Lower leg skin (tissue), 4 donors: ENCODE results near the gene GRIK4. TPM values are rescaled to one million over a fixed set of nuclear protein-coding genes. Genes with fewer than 3 reads are reported as not detected.

Experiments used
- DNase-seq, 2 donors: peaks; one replicate each; pipeline ENCODE4 v3.0.0-alpha.2; 2019; ENCODE audit warnings: low spot score in 2 of 2
- H3K4me3 ChIP-seq: fragments of 200-600 bp; sonication (generic); 2 replicates; pipeline ENCODE4 v1.5.1; 2017; ENCODE audit warnings: mild to moderate bottlenecking, low read depth; ENCODE audit not compliant: poor library complexity, severe bottlenecking
- POLR2A ChIP-seq, 2 donors: fragments of 450-650 bp; IDR thresholded peaks; one replicate each; pipeline ENCODE4 v1.6.1; 2016 to 2017; ENCODE audit warnings: antibody characterized with exemption in 2 of 2, mild to moderate bottlenecking in 1 of 2, moderate library complexity in 1 of 2
- WGBS, 2 donors: methylation state at CpG; one replicate each; pipeline ENCODE4 v1.1.5; 2018; 5-methylcytosine and 5-hydroxymethylcytosine counted together
- intact Hi-C: fragments of 100-400 bp; cut with DNase I; formaldehyde crosslinking; loops from one replicate; pipeline ENCODE4 v1.15.0; 2023; ENCODE audit warnings: low total_unique reads
- total RNA-seq, 4 donors: library from RNA; depleted of rRNA; stranded (reverse); fragments of >200 nt; gene quantifications; one replicate each; pipeline ENCODE4 v1.1.0, GENCODE V29; 2016
- TF ChIP-seq, protein P1 (sequence below), 3 donors: fragments of 450-650 bp; IDR thresholded peaks; one replicate each; pipeline ENCODE4 v1.5.1; 2016; ENCODE audit warnings: antibody characterized with exemption in 3 of 3, mild to moderate bottlenecking in 3 of 3, moderate library complexity in 2 of 3

GRIK4 gene
- total RNA-seq, 4 donors from 2014 or later: 0.06 to 0.67 TPM; not detected in 2

DNA sequence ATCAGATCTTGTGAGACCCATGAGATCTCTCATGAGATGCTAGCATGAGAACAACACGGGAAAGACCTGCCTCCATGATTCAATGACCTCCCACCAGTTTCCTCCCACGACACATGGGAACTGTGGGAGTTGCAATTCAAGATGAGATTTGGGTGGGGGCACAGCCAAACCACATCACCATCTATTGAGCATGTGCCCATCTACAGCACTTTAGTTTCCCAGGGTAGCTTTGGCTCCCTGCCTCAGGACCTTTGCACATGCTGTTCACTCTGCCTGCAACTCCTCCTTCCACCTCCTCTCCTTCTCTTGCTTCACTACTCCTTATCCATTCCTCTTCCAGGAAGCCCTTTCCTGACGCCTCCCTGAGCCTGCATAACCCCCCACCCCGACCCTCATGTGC, 17.2 kb downstream of the GRIK4 start:
- WGBS, 2 donors: 93 to 94% methylated on average over 4 of the region's 4 CpGs
- no peak overlapping the region for H3K4me3 ChIP-seq
- no peak for DNase-seq
- TF ChIP-seq, protein P1, sequence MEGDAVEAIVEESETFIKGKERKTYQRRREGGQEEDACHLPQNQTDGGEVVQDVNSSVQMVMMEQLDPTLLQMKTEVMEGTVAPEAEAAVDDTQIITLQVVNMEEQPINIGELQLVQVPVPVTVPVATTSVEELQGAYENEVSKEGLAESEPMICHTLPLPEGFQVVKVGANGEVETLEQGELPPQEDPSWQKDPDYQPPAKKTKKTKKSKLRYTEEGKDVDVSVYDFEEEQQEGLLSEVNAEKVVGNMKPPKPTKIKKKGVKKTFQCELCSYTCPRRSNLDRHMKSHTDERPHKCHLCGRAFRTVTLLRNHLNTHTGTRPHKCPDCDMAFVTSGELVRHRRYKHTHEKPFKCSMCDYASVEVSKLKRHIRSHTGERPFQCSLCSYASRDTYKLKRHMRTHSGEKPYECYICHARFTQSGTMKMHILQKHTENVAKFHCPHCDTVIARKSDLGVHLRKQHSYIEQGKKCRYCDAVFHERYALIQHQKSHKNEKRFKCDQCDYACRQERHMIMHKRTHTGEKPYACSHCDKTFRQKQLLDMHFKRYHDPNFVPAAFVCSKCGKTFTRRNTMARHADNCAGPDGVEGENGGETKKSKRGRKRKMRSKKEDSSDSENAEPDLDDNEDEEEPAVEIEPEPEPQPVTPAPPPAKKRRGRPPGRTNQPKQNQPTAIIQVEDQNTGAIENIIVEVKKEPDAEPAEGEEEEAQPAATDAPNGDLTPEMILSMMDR (IDR thresholded peaks at IDR 0.05): no peak
- TF ChIP-seq POLR2A (IDR thresholded peaks at IDR 0.05): no peak
- intact Hi-C loops: loop anchor here (10.0 kb wide), 1 partner anchor 656 kb away; no protein-coding TSS in a partner anchor

DNA sequence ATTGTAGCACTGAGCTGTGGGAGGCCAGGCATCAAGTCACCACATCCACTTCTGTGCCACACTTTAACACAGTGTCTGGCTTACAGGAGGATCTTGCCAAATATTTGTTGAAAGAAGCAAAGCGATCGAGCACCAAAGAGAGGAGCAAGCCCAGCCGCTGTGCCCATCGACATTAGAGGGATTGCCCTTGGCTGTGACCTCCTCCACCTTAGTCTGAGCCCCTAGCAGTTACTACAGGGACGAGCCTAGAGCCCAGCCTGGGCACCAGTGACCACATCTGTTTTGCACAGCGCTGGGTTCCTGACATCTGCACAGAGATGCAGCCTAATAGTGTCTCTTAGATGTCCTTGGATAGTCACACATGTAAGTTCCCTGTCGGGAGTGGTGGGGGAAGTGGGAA, 17.7 kb downstream of the GRIK4 start:
- DNase-seq: no peak
- H3K4me3 ChIP-seq: no peak overlapping the region
- TF ChIP-seq POLR2A (IDR thresholded peaks at IDR 0.05): no peak
- TF ChIP-seq, protein P1 (IDR thresholded peaks at IDR 0.05): no peak
- intact Hi-C loops: loop anchor here (10.0 kb wide), 1 partner anchor 656 kb away; no protein-coding TSS in a partner anchor
- WGBS, 2 donors: 89 to 90% methylated on average over 7 of the region's 7 CpGs

DNA sequence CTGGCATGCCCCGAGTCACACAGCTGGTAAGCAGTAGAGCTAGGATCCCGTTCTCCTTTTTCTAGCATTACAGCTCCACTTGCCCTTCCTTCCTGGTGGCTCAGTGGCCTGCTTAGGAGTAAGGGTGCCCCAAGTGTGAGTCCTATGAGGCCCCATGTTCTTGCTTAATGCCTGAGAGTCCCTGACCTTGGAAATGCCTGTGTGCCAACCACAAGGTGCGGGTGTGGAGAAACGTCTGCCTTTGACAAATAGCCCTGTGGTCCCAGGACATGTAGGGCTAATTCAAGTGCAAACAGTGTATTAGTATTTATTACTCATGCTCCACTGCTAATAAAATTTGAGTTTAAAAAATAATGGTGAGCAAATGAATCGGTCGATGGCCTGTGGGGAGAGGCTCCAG, 18.4 kb downstream of the GRIK4 start:
- 80 to 90% methylated on average over 6 of the region's 6 CpGs for WGBS, 2 donors
- intact Hi-C loops: loop anchor here (10.0 kb wide), 1 partner anchor 655 kb away; no protein-coding TSS in a partner anchor
- H3K4me3 ChIP-seq: no peak overlapping the region
- TF ChIP-seq POLR2A (IDR thresholded peaks at IDR 0.05): no peak
- TF ChIP-seq, protein P1 (IDR thresholded peaks at IDR 0.05): no peak
- DNase-seq: no peak

GRCh38 chr11:120532082-120532831, 20.7 kb downstream of the GRIK4 start:
- intact Hi-C loops: no loop called here
- TF ChIP-seq, protein P1 (IDR thresholded peaks at IDR 0.05): no peak
- TF ChIP-seq POLR2A (IDR thresholded peaks at IDR 0.05): no peak
- no peak for DNase-seq
- no peak overlapping the region for H3K4me3 ChIP-seq
- 59% methylated on average over 16 of the region's 16 CpGs for whole genome bisulfite sequencing, 2 donors

- intact Hi-C loops: no loop called here
- 44 to 50% methylated on average over 5 of the region's 5 CpGs for WGBS, 2 donors
- H3K4me3 ChIP-seq: no peak overlapping the region
- no peak for DNase-seq
- TF ChIP-seq POLR2A (IDR thresholded peaks at IDR 0.05): no peak
- TF ChIP-seq, protein P1 (IDR thresholded peaks at IDR 0.05): no peak
These were observed 21.3 kb downstream of the GRIK4 start for GRCh38 chr11:120532832-120533196.
